DMS 273 (cell line): ENCODE data around the gene BBIP1.

Experiments
- DNase-seq: peaks from one replicate; lab custom pipeline; 2025; ENCODE audit not compliant: unreplicated experiment; lab: John Stamatoyannopoulos, UW

BBIP1 gene

GRCh38 chr10:110918643-110919348 lies at the start of gene BBIP1:
BBIP1 (minus strand) TSS chr10:110919180; CDS start chr10:110918157, 1,023 bp downstream.
- DNase-seq = peak; percentile 99

- DNase-seq = no peak
Measured at GRCh38 chr10:110967645-110968044, 48.7 kb upstream of the BBIP1 start.

GRCh38 chr10:110967009-110967630 lies 48.1 kb upstream of the BBIP1 start:
- DNase-seq = no peak

GRCh38 chr10:110966146-110966545 lies 47.2 kb upstream of the BBIP1 start:
- DNase-seq = no peak

- DNase-seq = no peak
Measured at GRCh38 chr10:110965216-110965615, 46.2 kb upstream of the BBIP1 start.

- DNase-seq = no peak
Measured at GRCh38 chr10:110964681-110965080, 45.7 kb upstream of the BBIP1 start.

GRCh38 chr10:110963162-110963561 lies 44.2 kb upstream of the BBIP1 start:
- no peak for DNase-seq

GRCh38 chr10:110962443-110962842 lies 43.5 kb upstream of the BBIP1 start:
- DNase-seq = no peak

- DNase-seq = no peak
Measured at GRCh38 chr10:110960333-110960712, 41.3 kb upstream of the BBIP1 start.

GRCh38 chr10:110959379-110960332 lies 40.7 kb upstream of the BBIP1 start:
- no peak for DNase-seq

GRCh38 chr10:110957606-110958005 lies 38.6 kb upstream of the BBIP1 start:
- DNase-seq = no peak

GRCh38 chr10:110951381-110951780 lies 32.4 kb upstream of the BBIP1 start:
- DNase-seq = no peak

- DNase-seq = no peak
Measured at GRCh38 chr10:110947061-110947595, 28.1 kb upstream of the BBIP1 start.

- DNase-seq = no peak
Measured at GRCh38 chr10:110946496-110946895, 27.5 kb upstream of the BBIP1 start.

GRCh38 chr10:110944792-110945396 lies 25.9 kb upstream of the BBIP1 start:
- no peak for DNase-seq

- no peak for DNase-seq
Measured at GRCh38 chr10:110939419-110939818, 20.4 kb upstream of the BBIP1 start.

- no peak for DNase-seq
Measured at GRCh38 chr10:110936757-110937156, 17.8 kb upstream of the BBIP1 start.

GRCh38 chr10:110932505-110933180 lies 13.7 kb upstream of the BBIP1 start:
- no peak for DNase-seq

- DNase-seq = no peak
Measured at GRCh38 chr10:110931769-110932381, 12.9 kb upstream of the BBIP1 start.

- no peak for DNase-seq
Measured at GRCh38 chr10:110927461-110927860, 8.5 kb upstream of the BBIP1 start.
